Uterus (tissue), 4 donors: ENCODE results near the gene ITGB1BP2. TPM values are rescaled to one million over a fixed set of nuclear protein-coding genes. Genes with fewer than 3 reads are reported as not detected.

Experiments used
- DNase-seq, 2 donors: peaks; one replicate each; pipeline ENCODE4 v3.0.0-alpha.2; 2019 to 2020
- H3K27ac ChIP-seq, 2 donors: fragments of 200-600 bp; sonication (generic); 1 replicate in 1 of 2; 2 replicates in 1 of 2; pipeline ENCODE4 v1.5.1; 2016 to 2018
- H3K27me3 ChIP-seq, 2 donors: fragments of 200-600 bp; sonication (generic); one replicate each; pipeline ENCODE4 v1.5.1; 2018 to 2019; ENCODE audit warnings: control low read depth in 1 of 2
- H3K36me3 ChIP-seq, 2 donors: fragments of 200-600 bp; sonication (generic); one replicate each; pipeline ENCODE4 v1.5.1; 2019; ENCODE audit warnings: control low read depth in 1 of 2
- H3K4me1 ChIP-seq, 2 donors: fragments of 200-600 bp; sonication (generic); one replicate each; pipeline ENCODE4 v1.5.1; 2018 to 2019; ENCODE audit warnings: control low read depth in 1 of 2
- H3K4me3 ChIP-seq, 2 donors: fragments of 200-600 bp; sonication (generic); 1 replicate in 1 of 2; 2 replicates in 1 of 2; pipeline ENCODE4 v1.5.1; 2018 to 2019; ENCODE audit warnings: mild to moderate bottlenecking in 1 of 2
- H3K9me3 ChIP-seq, 2 donors: fragments of 200-600 bp; sonication (generic); one replicate each; pipeline ENCODE4 v1.5.1; 2019; ENCODE audit warnings: control low read depth in 1 of 2
- POLR2A ChIP-seq, 2 donors: fragments of 450-650 bp; IDR thresholded peaks; one replicate each; pipeline ENCODE4 v1.6.1; 2016; ENCODE audit warnings: antibody characterized with exemption in 2 of 2, mild to moderate bottlenecking in 1 of 2, moderate library complexity in 1 of 2
- intact Hi-C: fragments of 100-400 bp; cut with DNase I; formaldehyde crosslinking; loops from one replicate; pipeline ENCODE4 v1.15.1; 2023; ENCODE audit warnings: low total_unique reads
- total RNA-seq, 4 donors: library from RNA; depleted of rRNA in 3 of 4; stranded (reverse); fragments of >200 nt in 3 of 4; gene quantifications; one replicate each; pipeline versions ENCODE4 v1.1.0 to v1.2.4, GENCODE V29; 2014 to 2023
- TF ChIP-seq, protein P1 (sequence below), 4 experiments: fragments of 200-600 bp in 2 of 4; fragments of 450-650 bp in 2 of 4; sonication (generic) in 2 of 4; IDR thresholded peaks; one replicate each; pipeline ENCODE4 v1.5.1; 2016 to 2019; ENCODE audit warnings: antibody characterized with exemption in 4 of 4, mild to moderate bottlenecking in 2 of 4, moderate library complexity in 1 of 4
- donor health status: DM: yes; HTN: yes; CAD: no.

ITGB1BP2 gene
- total RNA-seq, 4 donors from 2014 or later, result 5.5 to 15.9 (median 11.2) TPM; not detected in 1

DNA sequence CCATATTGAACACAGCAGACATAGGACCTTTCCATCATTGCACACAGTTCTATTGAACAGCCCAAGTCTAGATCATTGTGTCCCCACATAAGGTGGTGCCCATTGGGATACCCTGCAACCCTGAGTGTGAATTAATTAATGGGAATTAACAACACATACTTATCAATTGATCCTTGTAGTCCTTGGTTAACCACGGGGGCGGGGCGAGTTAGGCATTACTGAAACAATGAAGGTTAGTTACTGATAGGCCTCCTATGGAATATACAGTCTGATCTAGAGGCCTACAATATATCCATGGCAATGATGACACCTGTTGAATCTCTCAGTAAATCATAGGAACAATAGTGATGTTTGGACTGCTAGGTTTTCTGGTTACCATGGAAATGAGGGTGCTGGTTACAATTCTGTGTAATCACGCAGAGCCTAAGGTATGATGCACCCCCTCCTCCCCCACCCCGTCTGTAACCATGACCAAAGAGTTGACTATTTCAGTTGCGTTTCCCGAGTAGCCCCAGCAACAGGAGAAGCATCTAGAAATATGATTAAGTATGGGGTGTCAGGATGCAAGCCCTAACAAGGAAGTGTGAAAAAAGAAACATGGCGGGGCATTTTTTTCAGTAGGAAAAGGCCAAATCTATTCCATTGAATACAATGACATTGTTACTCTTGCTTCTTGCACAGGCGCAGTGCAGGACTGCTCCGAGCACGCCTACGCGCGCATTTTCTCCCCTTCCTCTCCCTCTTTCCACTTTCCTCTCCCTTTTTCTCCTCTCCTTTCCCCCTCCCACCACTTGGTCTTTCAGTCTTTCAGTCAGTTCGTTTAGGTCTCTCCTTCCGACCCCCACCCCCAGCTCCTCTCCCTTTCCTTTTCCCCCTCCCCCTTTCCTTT, 18.8 kb upstream of the ITGB1BP2 start:
- DNase-seq, result no peak
- intact Hi-C loops, result no loop called here
- H3K4me1 ChIP-seq, result no peaks in the 10 kb centered on the region
- no peaks in the 10 kb centered on the region for H3K27me3 ChIP-seq
- no peaks in the 10 kb centered on the region for H3K36me3 ChIP-seq
- TF ChIP-seq, protein P1, sequence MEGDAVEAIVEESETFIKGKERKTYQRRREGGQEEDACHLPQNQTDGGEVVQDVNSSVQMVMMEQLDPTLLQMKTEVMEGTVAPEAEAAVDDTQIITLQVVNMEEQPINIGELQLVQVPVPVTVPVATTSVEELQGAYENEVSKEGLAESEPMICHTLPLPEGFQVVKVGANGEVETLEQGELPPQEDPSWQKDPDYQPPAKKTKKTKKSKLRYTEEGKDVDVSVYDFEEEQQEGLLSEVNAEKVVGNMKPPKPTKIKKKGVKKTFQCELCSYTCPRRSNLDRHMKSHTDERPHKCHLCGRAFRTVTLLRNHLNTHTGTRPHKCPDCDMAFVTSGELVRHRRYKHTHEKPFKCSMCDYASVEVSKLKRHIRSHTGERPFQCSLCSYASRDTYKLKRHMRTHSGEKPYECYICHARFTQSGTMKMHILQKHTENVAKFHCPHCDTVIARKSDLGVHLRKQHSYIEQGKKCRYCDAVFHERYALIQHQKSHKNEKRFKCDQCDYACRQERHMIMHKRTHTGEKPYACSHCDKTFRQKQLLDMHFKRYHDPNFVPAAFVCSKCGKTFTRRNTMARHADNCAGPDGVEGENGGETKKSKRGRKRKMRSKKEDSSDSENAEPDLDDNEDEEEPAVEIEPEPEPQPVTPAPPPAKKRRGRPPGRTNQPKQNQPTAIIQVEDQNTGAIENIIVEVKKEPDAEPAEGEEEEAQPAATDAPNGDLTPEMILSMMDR (IDR thresholded peaks at IDR 0.05), result no peak
- no peak for TF ChIP-seq POLR2A (IDR thresholded peaks at IDR 0.05)
- peak overlapping the region; percentile 36 to 50 for H3K4me3 ChIP-seq
- no peaks in the 10 kb centered on the region for H3K9me3 ChIP-seq
- peak overlapping the region; percentile 81 to 89 for H3K27ac ChIP-seq

DNA sequence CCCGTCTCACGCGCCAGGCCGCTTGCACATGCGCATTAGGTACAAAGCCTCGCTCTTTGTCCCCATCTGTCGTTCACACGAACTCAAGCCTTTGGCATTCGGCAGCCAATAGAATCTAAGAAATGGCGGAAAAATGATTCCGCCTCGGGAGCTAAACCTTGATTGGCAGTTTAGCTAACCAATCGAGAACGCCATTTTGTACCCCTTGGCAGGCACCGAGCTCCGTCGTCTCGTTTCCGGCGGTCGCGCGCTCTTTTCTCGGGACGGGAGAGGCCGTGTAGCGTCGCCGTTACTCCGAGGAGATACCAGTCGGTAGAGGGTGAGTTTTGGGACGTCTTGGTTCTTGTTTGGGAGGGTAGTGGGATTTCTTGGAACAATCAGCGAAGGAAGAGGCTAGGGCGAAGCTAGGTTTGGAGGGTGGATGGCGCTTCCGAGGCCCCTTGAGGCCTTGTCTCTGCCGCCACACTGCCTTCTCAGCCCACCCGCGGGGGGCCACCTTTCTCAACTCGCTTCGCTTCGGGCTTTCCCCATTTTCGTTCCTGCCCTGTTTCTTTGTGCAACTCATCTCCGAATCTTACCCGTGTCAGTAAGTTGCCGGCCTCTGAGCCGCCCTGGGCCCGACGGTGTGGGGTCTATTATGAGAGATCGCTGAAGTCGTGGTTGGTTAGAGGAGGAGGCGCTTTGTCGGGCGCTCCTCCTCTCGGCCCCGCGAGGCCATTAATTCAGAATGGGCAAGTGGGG, 18.0 kb upstream of the ITGB1BP2 start, which contains the start of gene NONO:
Gene NONO, plus strand, starts transcription at position 233 of the 741 bp plus-strand sequence. CDS start 7,003 bp downstream, outside the sequence.
- Histone ChIP-seq H3K4me1 (no peaks in the 10 kb centered on the region), H3K27ac (peak within 1 kb of the TSS; percentile 81 to 89), H3K36me3 (no peaks in the 10 kb centered on the region), H3K4me3 (peak within 1 kb of the TSS; percentile 50 to 56), H3K27me3 (no peaks in the 10 kb centered on the region), H3K9me3 (no peaks in the 10 kb centered on the region)
- DNase-seq, result peak; percentile 79 to 93
- peak; percentile 46 to 65 for TF ChIP-seq POLR2A (IDR thresholded peaks at IDR 0.05)
- TF ChIP-seq, protein P1 (IDR thresholded peaks at IDR 0.05), result peak in 1 of 4 experiments; percentile 15
- intact Hi-C loops, result no loop called here

DNA sequence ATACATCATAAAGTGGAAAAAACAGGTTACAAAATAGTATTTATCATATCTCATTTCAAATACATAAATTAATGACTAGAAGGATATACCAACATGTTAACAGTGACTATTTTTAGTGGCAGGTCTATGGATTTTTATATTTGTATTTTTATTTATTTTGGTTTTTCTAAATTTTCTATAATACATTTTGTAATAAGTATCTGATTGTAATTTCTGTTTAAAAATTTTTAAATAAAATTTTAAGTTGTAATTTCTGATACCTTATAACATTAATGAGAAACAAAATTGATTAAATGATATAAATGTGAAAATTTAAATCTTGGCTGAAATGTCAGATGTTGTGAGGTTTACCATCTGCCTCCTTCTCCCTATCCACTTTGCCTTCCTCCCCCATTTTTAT, 15.6 kb upstream of the ITGB1BP2 start:
- no peaks in the 10 kb centered on the region for H3K9me3 ChIP-seq
- TF ChIP-seq, protein P1 (IDR thresholded peaks at IDR 0.05), result no peak
- no peak for TF ChIP-seq POLR2A (IDR thresholded peaks at IDR 0.05)
- H3K36me3 ChIP-seq, result no peaks in the 10 kb centered on the region
- H3K4me1 ChIP-seq, result no peaks in the 10 kb centered on the region
- H3K4me3 ChIP-seq, result no peak overlapping the region
- H3K27ac ChIP-seq, result no peak overlapping the region
- no peak for DNase-seq
- H3K27me3 ChIP-seq, result no peaks in the 10 kb centered on the region
- intact Hi-C loops, result no loop called here

DNA sequence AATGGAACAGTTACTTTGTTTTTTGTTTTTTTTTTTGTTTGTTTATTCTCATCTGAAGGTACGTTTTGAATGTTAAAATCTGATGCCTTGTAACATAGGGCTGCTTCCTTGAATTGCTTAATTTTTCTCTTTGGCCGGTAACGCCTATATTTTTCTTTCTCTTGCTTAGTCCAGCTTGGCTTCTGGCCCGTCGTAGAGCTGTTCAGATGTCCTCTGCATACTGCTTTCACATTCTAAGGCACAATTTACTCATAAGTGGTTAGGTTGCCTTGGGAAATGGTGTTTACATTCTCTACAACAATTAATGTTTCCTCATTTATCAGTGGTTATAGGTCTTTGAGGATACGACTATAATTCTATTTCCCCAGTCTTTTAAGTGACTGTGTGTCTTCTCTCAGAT, 10.2 kb upstream of the ITGB1BP2 start:
- H3K36me3 ChIP-seq, result no peaks in the 10 kb centered on the region
- no peak for TF ChIP-seq POLR2A (IDR thresholded peaks at IDR 0.05)
- TF ChIP-seq, protein P1 (IDR thresholded peaks at IDR 0.05), result no peak
- H3K4me1 ChIP-seq, result no peaks in the 10 kb centered on the region
- no peak for DNase-seq
- no peaks in the 10 kb centered on the region for H3K9me3 ChIP-seq
- H3K4me3 ChIP-seq, result no peak overlapping the region
- no peak overlapping the region for H3K27ac ChIP-seq
- H3K27me3 ChIP-seq, result no peaks in the 10 kb centered on the region
- intact Hi-C loops, result no loop called here
